Right renal cortex interstitium (tissue), 3 donors: ENCODE results near the gene NRARP. TPM values are rescaled to one million over a fixed set of nuclear protein-coding genes. Genes with fewer than 3 reads are reported as not detected.

ENCODE experiments used
- DNase-seq, 3 donors: peaks; one replicate each; pipeline ENCODE4 v3.0.0-alpha.2; 2013; ENCODE audit warnings: low read depth in 3 of 3, low spot score in 2 of 3
- polyA plus RNA-seq, 3 donors: library from polyadenylated mRNA; unstranded; fragments of 120-200 nt; gene quantifications; one replicate each; pipeline ENCODE4 v1.2.1, GENCODE V29; 2013; ENCODE audit not compliant: insufficient read length in 3 of 3

NRARP gene
- polyA plus RNA-seq, 3 donors = 5.3 to 7.5 (median 6.4) TPM

GRCh38 chr9:137300567-137301080 is 1.4 kb downstream of the NRARP start:
- DNase-seq = no peak

DNA sequence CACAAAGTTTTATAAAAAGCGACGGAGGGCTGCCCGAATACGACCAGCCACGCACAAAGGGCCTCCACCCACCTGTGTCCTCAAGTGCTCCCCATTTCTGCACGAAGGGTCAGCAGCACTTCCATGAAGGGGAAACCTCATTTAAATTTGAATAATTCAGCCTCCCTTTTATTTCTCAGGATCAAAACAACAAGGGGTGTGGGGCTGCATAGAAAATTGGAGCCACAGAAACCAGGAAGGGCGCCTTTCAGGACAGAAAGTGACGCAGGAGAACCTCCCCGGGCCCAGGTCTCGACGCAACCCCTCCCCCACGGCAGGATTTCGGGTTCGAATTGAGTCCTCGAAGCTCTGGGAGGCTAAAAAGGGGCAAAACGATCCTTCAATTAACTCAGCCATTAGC is 2.1 kb downstream of the NRARP start:
- DNase-seq = no peak

- DNase-seq = no peak
Observed at GRCh38 chr9:137299203-137299565, 2.9 kb downstream of the NRARP start.

DNA sequence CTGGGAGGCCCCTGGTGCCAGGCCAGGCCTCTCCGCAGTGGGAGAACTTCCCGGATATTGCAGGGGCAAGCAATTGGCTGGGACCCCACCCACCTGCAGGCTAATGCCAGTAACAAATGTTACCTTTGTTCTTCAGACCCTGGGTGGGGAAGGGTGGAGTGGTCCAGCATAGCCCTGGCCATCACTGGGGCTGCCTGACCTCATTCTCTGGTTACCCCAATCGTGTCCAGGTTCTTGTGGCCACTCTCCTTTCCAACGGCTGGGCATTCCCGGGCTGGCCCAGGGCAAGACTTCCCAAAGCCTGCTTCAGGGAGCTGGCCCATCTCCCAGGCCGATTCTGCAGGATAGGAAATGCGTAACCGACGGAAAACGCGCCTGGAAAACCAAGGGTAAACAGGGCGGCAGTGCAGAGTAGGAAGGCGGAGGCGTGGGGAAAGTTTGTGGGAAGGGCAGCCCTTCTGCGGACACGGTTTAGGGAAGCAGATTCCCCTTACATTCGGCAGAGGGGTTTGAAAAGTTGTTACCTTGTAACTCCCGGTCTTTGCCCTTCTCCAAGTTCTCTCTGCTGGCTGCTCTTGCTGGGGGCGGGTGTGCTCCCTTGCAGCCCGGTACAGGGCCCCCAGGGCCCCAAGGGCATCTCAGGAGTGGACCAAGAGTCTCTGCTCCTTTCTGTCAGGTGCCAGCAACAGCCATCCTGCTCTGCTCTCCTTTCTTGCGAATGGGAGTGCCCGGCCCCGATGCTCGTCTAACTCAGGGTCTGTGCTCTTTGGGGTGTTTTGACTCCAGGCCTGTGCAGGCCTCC is 3.5 kb downstream of the NRARP start:
- DNase-seq = no peak

GRCh38 chr9:137297966-137298365 is 4.1 kb downstream of the NRARP start:
- no peak for DNase-seq

DNA sequence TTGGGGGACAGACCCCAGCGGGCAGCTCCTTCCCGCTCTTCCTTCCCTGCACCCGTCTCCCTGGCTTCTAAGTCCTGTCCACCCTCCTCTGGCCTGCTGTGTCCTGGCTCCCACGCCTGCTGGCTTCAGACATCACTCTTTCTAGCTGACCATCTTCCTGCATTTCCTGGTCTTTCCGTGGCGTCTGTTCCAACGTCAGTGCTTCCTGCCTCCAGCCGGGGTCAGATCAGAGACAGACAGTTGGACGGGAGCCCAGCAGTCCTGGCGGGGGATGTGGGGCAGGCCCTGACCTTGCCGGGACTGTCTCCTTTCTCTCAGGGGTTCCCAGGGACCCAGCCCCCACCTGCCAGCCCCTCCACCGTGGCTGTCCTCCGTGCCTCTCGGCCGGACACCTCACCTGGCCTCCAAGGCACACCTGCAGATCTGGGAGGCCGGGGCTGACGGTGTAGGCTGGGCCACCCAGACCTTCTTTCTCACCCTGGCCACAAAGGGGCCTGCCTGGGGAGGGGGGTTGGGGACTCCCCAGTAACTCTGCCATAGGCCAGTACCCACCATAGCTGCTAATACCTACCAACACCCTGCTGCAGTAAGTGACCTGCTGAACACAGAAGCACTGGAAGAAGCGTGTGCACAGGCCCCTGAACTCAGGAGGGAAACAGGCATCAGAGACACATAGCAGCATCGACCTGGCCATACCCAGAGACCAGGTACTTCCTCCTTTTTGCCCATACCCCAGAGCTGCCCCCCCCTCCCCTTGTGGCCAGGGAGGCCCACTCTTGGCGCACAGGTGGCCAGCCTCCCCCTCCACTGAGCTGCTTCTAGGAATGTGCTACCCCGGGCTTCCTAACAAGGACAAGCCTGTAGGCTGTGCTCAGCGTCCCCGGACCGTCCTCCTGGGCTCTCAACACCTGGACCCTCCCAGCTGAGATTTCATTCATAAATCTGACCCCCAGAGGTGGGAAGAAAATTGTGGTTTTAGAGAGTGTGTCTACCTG is 5.1 kb downstream of the NRARP start:
- DNase-seq = no peak

DNA sequence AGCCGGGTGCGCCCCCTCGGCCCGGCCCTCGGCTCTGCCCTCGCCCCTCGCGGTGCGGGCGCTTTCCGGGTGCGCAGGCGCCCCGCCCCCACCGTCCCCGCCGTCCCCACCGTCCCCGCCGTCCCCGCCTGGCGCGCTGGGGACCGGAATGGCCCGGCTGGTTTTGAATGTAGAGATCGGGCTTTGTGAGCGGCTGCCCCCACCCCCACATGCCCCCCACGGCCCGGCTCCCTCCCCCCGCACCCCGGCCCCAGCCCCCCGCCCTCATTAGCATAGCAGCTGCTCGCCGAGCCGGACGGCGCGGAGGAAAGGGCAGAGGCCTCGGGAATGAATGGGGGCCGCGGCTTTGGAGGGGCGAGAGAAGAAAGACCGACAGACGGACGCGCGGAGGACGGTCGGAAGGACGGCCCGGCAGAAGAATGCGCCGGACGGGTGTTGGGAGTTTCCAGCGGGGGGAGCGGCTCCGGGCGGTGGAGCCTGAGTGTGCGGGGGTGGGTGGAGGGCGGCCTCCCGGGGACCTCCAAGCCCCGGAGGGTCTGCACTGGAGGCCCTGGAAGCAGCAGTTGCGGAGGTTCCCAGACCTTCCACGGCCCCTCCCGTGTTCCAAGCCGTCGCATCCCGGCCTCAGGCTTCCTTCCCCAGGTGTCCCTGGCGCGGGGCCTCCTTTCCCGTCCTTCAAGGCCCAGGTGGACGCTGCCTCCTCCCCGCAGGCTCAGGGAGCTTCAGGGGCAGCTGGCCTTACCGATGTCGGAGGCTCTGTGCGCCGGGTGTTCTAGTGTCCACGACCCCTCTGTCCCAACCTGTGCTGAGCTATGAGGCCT is 6.0 kb downstream of the NRARP start:
- DNase-seq = no peak

GRCh38 chr9:137295238-137295811 is 6.7 kb downstream of the NRARP start:
- no peak for DNase-seq

GRCh38 chr9:137294681-137295237 is 7.3 kb downstream of the NRARP start:
- DNase-seq = no peak

DNA sequence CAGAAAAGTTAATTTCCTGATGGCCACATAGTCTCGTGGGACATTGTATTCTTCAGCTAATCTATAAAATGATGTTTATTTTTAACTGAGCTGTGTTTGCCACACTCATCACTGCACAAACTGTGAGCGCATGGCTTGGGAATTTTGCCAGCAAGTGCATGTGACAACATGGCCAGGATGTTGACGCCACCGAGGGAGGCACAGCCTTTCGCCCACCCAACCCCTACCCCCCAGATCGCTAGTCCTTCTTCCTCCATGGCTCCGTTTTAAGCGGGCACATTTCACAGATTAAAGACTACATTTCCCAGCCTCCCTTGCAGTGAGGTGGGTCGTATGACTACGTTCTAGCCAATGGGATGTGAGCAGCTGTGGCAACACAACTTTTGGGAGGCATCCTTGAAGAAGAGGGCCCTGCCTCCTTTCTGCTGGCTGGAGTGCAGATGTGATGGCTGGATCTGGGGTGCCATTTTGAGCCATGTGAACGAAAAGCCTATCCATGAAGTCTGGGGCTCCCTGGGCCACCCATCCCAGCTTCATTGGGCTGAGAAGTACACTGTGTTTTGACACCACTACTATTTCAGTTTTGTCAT is 7.9 kb downstream of the NRARP start:
- DNase-seq = no peak

GRCh38 chr9:137293482-137294090 is 8.5 kb downstream of the NRARP start:
- no peak for DNase-seq

- DNase-seq = no peak
Observed at GRCh38 chr9:137293094-137293481, 9.0 kb downstream of the NRARP start.

DNA sequence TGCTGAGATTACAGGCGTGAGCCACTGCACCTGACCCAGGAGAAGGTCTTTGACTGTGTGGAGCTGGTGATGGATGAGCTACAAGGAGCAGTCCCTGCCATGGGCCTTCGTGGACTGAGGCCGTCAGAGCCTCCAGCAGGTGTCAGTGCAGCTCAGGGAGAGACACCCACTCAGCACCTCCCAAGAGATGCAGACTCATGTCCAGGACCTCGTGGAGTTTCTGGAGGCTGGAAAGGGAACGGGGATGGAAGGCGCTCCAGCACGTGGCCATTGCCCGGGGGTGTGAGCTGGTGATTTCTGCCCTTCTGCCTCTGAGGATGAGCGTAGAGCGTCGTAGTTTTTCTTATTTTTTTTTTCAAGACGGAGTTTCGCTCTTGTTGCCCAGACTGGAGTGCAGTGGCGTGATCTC is 15.1 kb downstream of the NRARP start:
- DNase-seq = no peak

- DNase-seq = no peak
Observed at GRCh38 chr9:137281345-137282116, 20.5 kb downstream of the NRARP start.

DNA sequence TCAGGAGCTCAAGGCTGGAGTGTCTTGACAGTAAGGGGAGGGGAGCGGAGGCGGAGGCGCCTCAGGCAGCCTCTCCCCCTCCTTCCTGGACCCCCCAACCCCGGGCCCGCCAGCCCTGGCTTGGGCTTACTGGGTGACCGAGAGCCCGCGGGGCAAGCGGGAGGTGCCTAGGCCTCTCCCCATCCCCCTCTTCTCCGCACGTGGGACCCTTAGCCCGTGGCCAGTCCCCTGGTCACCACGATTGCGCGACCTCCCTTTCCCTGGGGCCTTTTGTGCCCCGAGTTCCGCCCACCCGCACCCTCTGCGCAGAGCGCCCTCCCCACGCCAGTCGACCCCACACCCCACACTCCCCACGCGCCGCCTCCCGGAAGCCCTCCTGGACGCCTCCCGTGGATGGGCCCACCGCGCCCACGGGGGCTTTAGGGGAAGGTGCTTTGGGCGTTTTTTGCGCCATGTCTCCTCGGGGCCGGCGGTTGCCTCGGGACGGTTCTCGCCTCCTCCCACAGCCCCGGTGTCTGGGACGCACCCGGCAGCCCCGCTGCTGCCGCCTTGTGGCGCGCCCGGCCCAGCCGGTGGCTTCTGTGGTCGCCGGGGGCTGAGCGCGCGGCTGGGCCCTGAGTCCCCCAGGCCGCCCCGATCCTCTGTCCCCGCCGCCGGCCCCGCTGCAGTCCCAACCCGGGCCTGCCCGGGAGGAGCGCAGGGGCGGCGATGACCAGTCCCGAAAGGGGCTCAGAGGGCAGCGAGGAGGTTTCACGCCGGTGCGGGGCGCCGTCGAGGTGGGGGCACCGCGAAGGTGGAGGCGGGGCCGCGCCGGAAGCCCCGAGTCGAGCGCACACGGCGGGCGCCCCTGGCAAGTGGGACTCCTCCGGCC is 21.4 kb downstream of the NRARP start:
- no peak for DNase-seq

DNA sequence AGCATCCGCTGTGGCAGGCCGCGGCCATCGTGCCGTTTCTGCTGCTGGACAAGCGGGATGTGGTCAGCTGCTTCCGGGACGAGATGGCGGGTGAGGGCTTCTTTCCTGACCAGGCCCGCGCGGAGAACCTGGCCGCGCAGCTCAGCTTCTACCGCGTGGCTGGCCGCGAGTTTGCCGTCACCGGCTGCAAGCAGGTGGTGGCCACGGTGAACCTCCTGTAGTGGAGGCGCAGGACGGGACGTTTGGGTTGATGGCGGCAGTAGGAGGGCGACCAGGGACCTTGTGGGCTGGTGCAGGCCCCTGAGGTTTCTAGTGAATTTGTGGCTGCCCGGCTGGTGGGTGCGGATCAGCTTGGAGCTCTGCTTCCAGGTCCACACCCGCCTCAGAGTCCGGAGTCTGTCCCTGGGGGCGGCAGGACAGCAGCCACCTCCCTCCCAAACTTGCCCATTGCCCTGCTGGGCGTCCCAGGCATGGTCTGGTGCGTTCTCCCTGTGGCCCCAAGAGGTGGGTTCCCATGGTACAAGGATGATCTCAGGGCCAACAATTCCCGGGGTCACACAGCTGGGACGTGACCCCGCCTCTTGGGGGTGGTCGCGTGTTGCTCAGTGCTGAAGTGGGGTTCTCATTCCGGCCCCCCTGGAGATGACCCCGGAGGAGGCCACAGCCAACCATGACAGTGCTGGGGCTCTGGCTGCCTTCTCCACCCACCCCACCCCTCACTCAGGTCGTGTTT is 22.2 kb downstream of the NRARP start:
- DNase-seq = no peak
